Skeletal muscle tissue (tissue), 4 donors: ENCODE data around the gene TRIM62. TPM values are rescaled to one million over a fixed set of nuclear protein-coding genes. Genes with fewer than 3 reads are reported as not detected.

Source experiments
- H3K27ac ChIP-seq: one replicate; pipeline ENCODE4 v1.7.0; 2013; ENCODE audit warnings: mild to moderate bottlenecking, low read depth, low read length, inconsistent platforms
- H3K27me3 ChIP-seq, 3 donors: one replicate each; pipeline ENCODE4 v1.7.0; 2013; ENCODE audit warnings: low read length in 3 of 3; ENCODE audit not compliant: control insufficient read depth in 3 of 3, insufficient read depth in 3 of 3
- H3K36me3 ChIP-seq, 3 donors: one replicate each; pipeline ENCODE4 v1.7.0; 2013; ENCODE audit warnings: low read length in 3 of 3; ENCODE audit not compliant: control insufficient read depth in 3 of 3, insufficient read depth in 3 of 3
- H3K4me1 ChIP-seq, 3 donors: one replicate each; pipeline ENCODE4 v1.7.0; 2013; ENCODE audit warnings: low read length in 3 of 3, mild to moderate bottlenecking in 3 of 3; ENCODE audit not compliant: control insufficient read depth in 3 of 3, insufficient read depth in 3 of 3
- H3K4me3 ChIP-seq, 3 donors: one replicate each; pipeline ENCODE4 v1.7.0; 2013; ENCODE audit warnings: low read length in 3 of 3
- H3K9ac ChIP-seq, 3 donors: one replicate each; pipeline ENCODE4 v1.7.0; 2013; ENCODE audit warnings: low read length in 3 of 3, mild to moderate bottlenecking in 3 of 3, moderate library complexity in 2 of 3, low read depth in 1 of 3
- H3K9me3 ChIP-seq, 3 donors: one replicate each; pipeline ENCODE4 v1.7.0; 2013; ENCODE audit warnings: low read length in 3 of 3; ENCODE audit not compliant: control insufficient read depth in 3 of 3
- total RNA-seq: library from RNA; depleted of rRNA; stranded (reverse); fragments of >200 nt; gene quantifications from one replicate; pipeline ENCODE4 v1.2.3, GENCODE V29; 2014
- donor health status: Osteomylitis.

Gene TRIM62
- 3.1 TPM for total RNA-seq

GRCh38 chr1:33181921-33182341, at the start of gene TRIM62:
Gene TRIM62 (minus strand): TSS chr1:33182043. CDS start chr1:33181432, 611 bp downstream.
- H3K27me3 ChIP-seq: no peaks in the 10 kb centered on the region
- H3K4me3 ChIP-seq: peak within 1 kb of the TSS; percentile 75 to 83 (median 80)
- no peaks in the 10 kb centered on the region for H3K9me3 ChIP-seq
- peak within 1 kb of the TSS; percentile 68 for H3K27ac ChIP-seq
- no peaks in the 10 kb centered on the region for H3K36me3 ChIP-seq
- peak within 1 kb of the TSS; percentile 33 to 71 (median 54) for H3K9ac ChIP-seq
- H3K4me1 ChIP-seq: peaks cover 18 to 32% (median 28%) of the 10 kb centered on the region in 3 donors

- H3K4me1 ChIP-seq: peaks cover 0 to 11% (median 5%) of the 10 kb centered on the region in 3 donors
- H3K27ac ChIP-seq: no peak overlapping the region
- H3K36me3 ChIP-seq: no peaks in the 10 kb centered on the region
- no peak overlapping the region for H3K9ac ChIP-seq
- H3K9me3 ChIP-seq: no peaks in the 10 kb centered on the region
- no peak overlapping the region for H3K4me3 ChIP-seq
- no peaks in the 10 kb centered on the region for H3K27me3 ChIP-seq
Observed at GRCh38 chr1:33231166-33231565, 49.3 kb upstream of the TRIM62 start.

- H3K36me3 ChIP-seq: no peaks in the 10 kb centered on the region
- H3K4me3 ChIP-seq: no peak overlapping the region
- H3K27me3 ChIP-seq: no peaks in the 10 kb centered on the region
- peaks cover 0 to 4% (median 4%) of the 10 kb centered on the region in 3 donors for H3K9me3 ChIP-seq
- peaks cover 0 to 2% (median 0%) of the 10 kb centered on the region in 3 donors for H3K4me1 ChIP-seq
- peak overlapping the region; percentile 10 for H3K27ac ChIP-seq
- H3K9ac ChIP-seq: no peak overlapping the region
Observed at GRCh38 chr1:33228935-33229487, 47.2 kb upstream of the TRIM62 start.

GRCh38 chr1:33225586-33225985, 43.7 kb upstream of the TRIM62 start:
- H3K27me3 ChIP-seq: no peaks in the 10 kb centered on the region
- no peak overlapping the region for H3K9ac ChIP-seq
- no peak overlapping the region for H3K4me3 ChIP-seq
- H3K9me3 ChIP-seq: peaks cover 0 to 4% (median 4%) of the 10 kb centered on the region in 3 donors
- H3K4me1 ChIP-seq: peaks cover 0 to 2% (median 0%) of the 10 kb centered on the region in 3 donors
- no peaks in the 10 kb centered on the region for H3K36me3 ChIP-seq
- H3K27ac ChIP-seq: no peak overlapping the region

GRCh38 chr1:33224166-33224707, 42.4 kb upstream of the TRIM62 start:
- no peak overlapping the region for H3K27ac ChIP-seq
- H3K36me3 ChIP-seq: no peaks in the 10 kb centered on the region
- H3K27me3 ChIP-seq: no peaks in the 10 kb centered on the region
- peaks cover 0 to 8% (median 0%) of the 10 kb centered on the region in 3 donors for H3K4me1 ChIP-seq
- H3K9ac ChIP-seq: no peak overlapping the region
- peaks cover 0 to 4% (median 4%) of the 10 kb centered on the region in 3 donors for H3K9me3 ChIP-seq
- H3K4me3 ChIP-seq: no peak overlapping the region

GRCh38 chr1:33222381-33222780, 40.5 kb upstream of the TRIM62 start:
- H3K9ac ChIP-seq: no peak overlapping the region
- H3K27ac ChIP-seq: no peak overlapping the region
- peaks cover 0 to 4% (median 4%) of the 10 kb centered on the region in 3 donors for H3K9me3 ChIP-seq
- H3K27me3 ChIP-seq: no peaks in the 10 kb centered on the region
- no peaks in the 10 kb centered on the region for H3K36me3 ChIP-seq
- H3K4me1 ChIP-seq: peaks cover 0 to 8% (median 0%) of the 10 kb centered on the region in 3 donors
- no peak overlapping the region for H3K4me3 ChIP-seq

- no peaks in the 10 kb centered on the region for H3K36me3 ChIP-seq
- H3K27me3 ChIP-seq: no peaks in the 10 kb centered on the region
- peaks cover 0 to 8% (median 0%) of the 10 kb centered on the region in 3 donors for H3K4me1 ChIP-seq
- no peak overlapping the region for H3K9ac ChIP-seq
- H3K9me3 ChIP-seq: peaks cover 0 to 4% (median 4%) of the 10 kb centered on the region in 3 donors
- no peak overlapping the region for H3K4me3 ChIP-seq
- no peak overlapping the region for H3K27ac ChIP-seq
Observed at GRCh38 chr1:33221385-33221758, 39.5 kb upstream of the TRIM62 start.

- Histone ChIP-seq H3K4me1 (peaks cover 0 to 8% (median 0%) of the 10 kb centered on the region in 3 donors), H3K27me3 (no peaks in the 10 kb centered on the region), H3K9ac (no peak overlapping the region), H3K9me3 (peaks cover 0 to 4% (median 4%) of the 10 kb centered on the region in 3 donors), H3K36me3 (no peaks in the 10 kb centered on the region), H3K27ac (no peak overlapping the region), H3K4me3 (no peak overlapping the region)
Observed at GRCh38 chr1:33220676-33221384, 39.0 kb upstream of the TRIM62 start.

GRCh38 chr1:33219886-33220661, 38.2 kb upstream of the TRIM62 start:
- no peak overlapping the region for H3K27ac ChIP-seq
- H3K9me3 ChIP-seq: peaks cover 0 to 4% (median 3%) of the 10 kb centered on the region in 3 donors
- H3K4me1 ChIP-seq: peaks cover 0 to 8% (median 0%) of the 10 kb centered on the region in 3 donors
- H3K27me3 ChIP-seq: no peaks in the 10 kb centered on the region
- H3K4me3 ChIP-seq: no peak overlapping the region
- no peaks in the 10 kb centered on the region for H3K36me3 ChIP-seq
- no peak overlapping the region for H3K9ac ChIP-seq
